Retinal pigment epithelial cell (primary cell): ENCODE results near the gene PTGES2.

Source experiments
- DNase-seq: peaks from one replicate; pipeline ENCODE4 v3.0.0-alpha.2; 2010; ENCODE audit warnings: low read depth
- H3K4me3 ChIP-seq: 2 replicates; pipeline ENCODE4 v1.5.1; 2011; ENCODE audit warnings: mild to moderate bottlenecking, low read length, control low read depth, moderate library complexity
- CTCF ChIP-seq: conservative IDR thresholded peaks from 2 replicates; pipeline ENCODE4 v1.5.1; 2011; ENCODE audit warnings: low read depth, low read length, control low read depth, inconsistent platforms

PTGES2 gene

GRCh38 chr9:128143525-128144238, 16.2 kb upstream of the PTGES2 start:
- H3K4me3 ChIP-seq: no peak overlapping the region
- no peak for DNase-seq
- no peak for TF ChIP-seq CTCF

GRCh38 chr9:128142596-128142995, 15.1 kb upstream of the PTGES2 start:
- DNase-seq: no peak
- no peak overlapping the region for H3K4me3 ChIP-seq
- TF ChIP-seq CTCF: no peak

DNA sequence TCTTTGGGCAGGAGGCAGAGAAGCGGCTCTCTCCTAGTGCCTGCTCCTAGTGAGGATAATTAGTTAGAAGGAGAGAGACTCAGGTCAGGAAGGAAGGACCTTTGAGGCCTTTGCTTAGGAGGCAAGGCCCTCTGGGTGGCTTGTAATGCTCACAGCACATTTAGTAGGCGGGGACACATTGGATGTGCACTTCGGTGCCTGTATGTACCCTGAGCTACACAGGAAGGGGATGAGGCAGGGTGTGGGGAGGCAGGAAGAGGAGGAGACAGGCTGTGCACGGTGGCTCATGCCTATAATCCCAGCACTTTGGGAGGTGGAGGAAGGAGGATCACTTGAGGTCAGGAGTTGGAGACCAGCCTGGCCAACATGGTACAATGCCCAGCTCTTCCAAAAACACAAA, 14.5 kb upstream of the PTGES2 start:
- no peak for DNase-seq
- no peak for TF ChIP-seq CTCF
- H3K4me3 ChIP-seq: no peak overlapping the region

DNA sequence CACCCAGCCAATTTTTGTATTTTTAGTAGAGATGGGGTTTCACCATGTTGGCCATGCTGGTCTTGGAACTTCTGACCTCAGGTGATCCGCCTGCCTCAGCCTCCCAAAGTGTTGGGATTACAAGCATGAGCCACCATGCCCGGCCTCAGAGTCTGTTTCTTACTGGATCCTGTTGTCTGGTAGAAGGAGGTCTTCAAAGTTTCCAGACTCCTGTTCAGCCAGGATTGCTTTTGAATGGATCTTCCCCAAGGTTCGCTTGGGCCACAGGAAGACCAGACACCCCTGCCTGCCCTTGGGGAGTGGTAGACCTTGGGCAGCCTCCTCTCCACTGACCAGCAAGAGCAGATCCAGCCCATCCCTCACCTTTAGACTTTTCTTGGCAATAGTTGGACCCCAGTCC, 14.1 kb upstream of the PTGES2 start:
- no peak for DNase-seq
- no peak for TF ChIP-seq CTCF
- H3K4me3 ChIP-seq: no peak overlapping the region

GRCh38 chr9:128139621-128140020, 12.1 kb upstream of the PTGES2 start:
- DNase-seq: no peak
- no peak for TF ChIP-seq CTCF
- H3K4me3 ChIP-seq: no peak overlapping the region

DNA sequence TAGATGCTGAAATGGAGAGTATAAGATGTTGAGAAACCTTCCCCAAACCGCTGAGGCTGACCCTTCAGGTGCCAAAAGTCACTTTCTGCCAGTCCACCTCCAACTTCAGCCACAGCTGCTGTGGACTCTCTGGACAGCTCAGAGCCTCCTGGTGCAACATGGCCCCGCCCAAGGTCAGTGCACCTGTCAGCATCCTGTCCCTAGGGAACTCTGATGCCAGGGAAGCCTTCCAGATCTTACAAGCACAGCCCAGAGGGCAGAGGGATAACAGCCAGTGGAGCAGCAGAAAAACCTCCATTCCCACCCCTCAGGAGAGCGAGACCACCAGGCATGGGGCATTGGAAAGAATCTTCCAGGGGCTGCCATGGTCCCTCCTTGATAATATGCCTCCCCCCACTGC, 10.5 kb upstream of the PTGES2 start:
- no peak overlapping the region for H3K4me3 ChIP-seq

More for the DNA sequence above, 10.5 kb upstream of the PTGES2 start:
- no peak for DNase-seq
- no peak for TF ChIP-seq CTCF
